HepG2 (cell line): ENCODE measurements around the gene ZNF865.

Source experiments
- GABPA ChIP-seq, 2 experiments: IDR thresholded peaks; 2 replicates each; pipeline ENCODE4 v1.6.1; 2011 to 2016; ENCODE audit warnings: low read depth in 2 of 2, low read length in 1 of 2, missing biosample characterization in 1 of 2, missing genetic modification characterization in 1 of 2
- TF ChIP-seq, protein P1 (sequence below): sonication (generic); formaldehyde crosslinking; IDR thresholded peaks from 2 replicates; pipeline ENCODE4 v1.5.0; 2020; ENCODE audit warnings: mild to moderate bottlenecking, missing genetic modification reagents, moderate library complexity

DNA sequence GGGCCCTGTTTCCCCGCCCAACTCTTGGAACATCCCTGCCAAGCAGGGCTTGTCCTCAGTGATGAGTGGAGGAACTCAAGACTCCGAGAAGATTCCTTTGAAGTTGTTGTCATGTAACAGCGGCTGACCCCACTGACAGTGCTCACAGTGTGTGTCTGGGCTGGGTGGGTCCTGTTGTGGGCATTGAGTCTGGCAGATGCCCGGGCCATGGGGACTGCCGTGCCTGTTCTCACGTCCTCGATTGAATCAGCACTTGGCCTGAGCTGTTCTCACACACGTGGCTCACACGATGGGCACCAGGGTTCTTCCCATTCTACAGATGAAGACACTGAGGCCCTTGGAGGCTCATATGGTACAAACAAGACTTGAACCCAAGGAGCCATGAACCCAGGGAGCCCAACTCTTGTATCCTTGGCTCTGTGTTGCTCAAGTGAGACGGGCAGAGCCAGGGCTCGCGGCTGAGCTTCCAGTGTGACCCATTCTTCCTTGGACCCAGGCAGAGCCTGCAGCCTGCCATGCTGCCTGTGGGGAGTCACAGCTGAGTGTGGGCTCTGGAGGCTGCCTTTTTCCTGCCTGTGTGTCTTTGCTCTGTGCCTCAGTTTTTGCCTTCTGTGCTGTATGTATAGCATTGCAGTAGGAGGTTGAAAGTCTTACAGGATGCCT, 61.0 kb downstream of the ZNF865 start:
- TF ChIP-seq, protein P1, sequence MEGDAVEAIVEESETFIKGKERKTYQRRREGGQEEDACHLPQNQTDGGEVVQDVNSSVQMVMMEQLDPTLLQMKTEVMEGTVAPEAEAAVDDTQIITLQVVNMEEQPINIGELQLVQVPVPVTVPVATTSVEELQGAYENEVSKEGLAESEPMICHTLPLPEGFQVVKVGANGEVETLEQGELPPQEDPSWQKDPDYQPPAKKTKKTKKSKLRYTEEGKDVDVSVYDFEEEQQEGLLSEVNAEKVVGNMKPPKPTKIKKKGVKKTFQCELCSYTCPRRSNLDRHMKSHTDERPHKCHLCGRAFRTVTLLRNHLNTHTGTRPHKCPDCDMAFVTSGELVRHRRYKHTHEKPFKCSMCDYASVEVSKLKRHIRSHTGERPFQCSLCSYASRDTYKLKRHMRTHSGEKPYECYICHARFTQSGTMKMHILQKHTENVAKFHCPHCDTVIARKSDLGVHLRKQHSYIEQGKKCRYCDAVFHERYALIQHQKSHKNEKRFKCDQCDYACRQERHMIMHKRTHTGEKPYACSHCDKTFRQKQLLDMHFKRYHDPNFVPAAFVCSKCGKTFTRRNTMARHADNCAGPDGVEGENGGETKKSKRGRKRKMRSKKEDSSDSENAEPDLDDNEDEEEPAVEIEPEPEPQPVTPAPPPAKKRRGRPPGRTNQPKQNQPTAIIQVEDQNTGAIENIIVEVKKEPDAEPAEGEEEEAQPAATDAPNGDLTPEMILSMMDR (CRISPR knock-in tag): no peak
- TF ChIP-seq GABPA (IDR thresholded peaks at IDR 0.05; ENCODE audit: low read depth, low read length) (no peak), GABPA (CRISPR knock-in tag; IDR thresholded peaks at IDR 0.05; ENCODE audit: low read depth) (no peak)
